Astrocyte (in vitro differentiated cells and primary cell): ENCODE measurements around the gene MYBBP1A. TPM values are rescaled to one million over a fixed set of nuclear protein-coding genes. Genes with fewer than 3 reads are reported as not detected.

Source experiments
- DNase-seq: peaks from one replicate; pipeline ENCODE4 v3.0.0-alpha.2; 2010; ENCODE audit warnings: low read depth
- FAIRE-seq: peaks from 2 replicates; lab custom pipeline; 2011; peaks lifted over from hg19 to GRCh38; lab: Jason Lieb, UNC
- H2AFZ ChIP-seq: 2 replicates; pipeline ENCODE4 v1.6.0; 2012; ENCODE audit warnings: low read depth, low read length, inconsistent platforms
- H3K27ac ChIP-seq: 2 replicates; pipeline ENCODE4 v1.5.1; 2011; ENCODE audit warnings: low read depth, low read length, inconsistent platforms
- H3K27me3 ChIP-seq: 2 replicates; pipeline ENCODE4 v1.6.0; 2011; ENCODE audit warnings: low read length, inconsistent platforms; ENCODE audit not compliant: insufficient read depth
- H3K36me3 ChIP-seq: 2 replicates; pipeline ENCODE4 v1.5.1; 2011; ENCODE audit warnings: low read length, inconsistent platforms; ENCODE audit not compliant: insufficient read depth
- H3K4me1 ChIP-seq: 2 replicates; pipeline ENCODE4 v1.5.1; 2011; ENCODE audit warnings: low read length, inconsistent platforms; ENCODE audit not compliant: insufficient read depth
- H3K4me2 ChIP-seq: 2 replicates; pipeline ENCODE4 v1.6.0; 2012; ENCODE audit warnings: low read length, inconsistent platforms
- H3K4me3 ChIP-seq: 2 replicates; pipeline ENCODE4 v1.5.1; 2011; ENCODE audit warnings: low read depth, mild to moderate bottlenecking, low read length, inconsistent platforms; ENCODE audit not compliant: insufficient read depth
- H3K79me2 ChIP-seq: 2 replicates; pipeline ENCODE4 v1.6.0; 2012; ENCODE audit warnings: mild to moderate bottlenecking, low read length, inconsistent platforms; ENCODE audit not compliant: insufficient read depth
- H3K9ac ChIP-seq: 2 replicates; pipeline ENCODE4 v1.6.0; 2012; ENCODE audit warnings: mild to moderate bottlenecking, low read length, inconsistent platforms
- H3K9me3 ChIP-seq: 2 replicates; pipeline ENCODE4 v1.5.1; 2012; ENCODE audit warnings: low read depth, mild to moderate bottlenecking, low read length, inconsistent platforms; ENCODE audit not compliant: insufficient read depth
- H4K20me1 ChIP-seq: 2 replicates; pipeline ENCODE4 v1.6.0; 2012; ENCODE audit warnings: low read length, inconsistent platforms; ENCODE audit not compliant: insufficient read depth
- H3K27ac Mint-ChIP-seq: one replicate; pipeline ENCODE4 v1.8.0; 2021; ENCODE audit warnings: mild to moderate bottlenecking, mixed read lengths; ENCODE audit not compliant: unreplicated experiment
- H3K27me3 Mint-ChIP-seq: one replicate; pipeline ENCODE4 v1.8.0; 2021; ENCODE audit warnings: low read depth, mixed read lengths; ENCODE audit not compliant: unreplicated experiment
- H3K36me3 Mint-ChIP-seq: one replicate; pipeline ENCODE4 v1.8.0; 2021; ENCODE audit warnings: low read depth, mixed read lengths; ENCODE audit not compliant: unreplicated experiment
- H3K4me1 Mint-ChIP-seq: one replicate; pipeline ENCODE4 v1.8.0; 2021; ENCODE audit warnings: low read depth, mixed read lengths; ENCODE audit not compliant: unreplicated experiment
- H3K4me3 Mint-ChIP-seq: one replicate; pipeline ENCODE4 v1.8.0; 2021; ENCODE audit warnings: mild to moderate bottlenecking, moderate library complexity, mixed read lengths; ENCODE audit not compliant: unreplicated experiment
- H3K9me3 Mint-ChIP-seq: one replicate; pipeline ENCODE4 v1.8.0; 2021; ENCODE audit warnings: mild to moderate bottlenecking, mixed read lengths; ENCODE audit not compliant: unreplicated experiment
- CTCF ChIP-seq: IDR thresholded peaks from 2 replicates; pipeline ENCODE4 v1.5.1; 2011; ENCODE audit warnings: low read depth, mild to moderate bottlenecking, inconsistent platforms, low read length, moderate library complexity; ENCODE audit not compliant: insufficient read depth
- EZH2 ChIP-seq: IDR thresholded peaks from 2 replicates; pipeline ENCODE4 v1.6.1; 2012; ENCODE audit warnings: mild to moderate bottlenecking, low read length, inconsistent platforms; ENCODE audit not compliant: insufficient read depth
- total RNA-seq: library from RNA; stranded (reverse); gene quantifications from 2 replicates; pipeline ENCODE4 v1.2.1, GENCODE V29; 2021

Gene MYBBP1A
- total RNA-seq, 1 donor from 2014 or later = 71.1 TPM

- Histone ChIP-seq H3K9ac (no peak overlapping the region), H2AFZ (no peak overlapping the region), H3K4me1 (peaks cover 17% of the 10 kb centered on the region), H3K36me3 (peaks cover 24% of the 10 kb centered on the region), H3K4me2 (no peak overlapping the region), H3K27me3 (no peaks in the 10 kb centered on the region), H3K9me3 (no peaks in the 10 kb centered on the region), H3K27ac (no peak overlapping the region), H3K79me2 (peaks cover 39% of the 10 kb centered on the region), H4K20me1 (peaks cover 58% of the 10 kb centered on the region), H3K4me3 (no peak overlapping the region)
- Mint-ChIP-seq H3K36me3 (peaks cover 14% of the 10 kb centered on the region), H3K9me3 (no peaks in the 10 kb centered on the region), H3K27me3 (no peaks in the 10 kb centered on the region), H3K4me1 (peaks cover 8% of the 10 kb centered on the region), H3K4me3 (no peak overlapping the region), H3K27ac (no peak overlapping the region)
- FAIRE-seq (no peak), DNase-seq (no peak)
- no peak for TF ChIP-seq EZH2
- no peak for TF ChIP-seq CTCF
These were observed 4.6 kb downstream of the MYBBP1A start for GRCh38 chr17:4550534-4551039.

- Histone ChIP-seq H3K36me3 (peaks cover 24% of the 10 kb centered on the region), H3K4me2 (no peak overlapping the region), H3K9ac (no peak overlapping the region), H4K20me1 (peaks cover 58% of the 10 kb centered on the region), H3K4me3 (no peak overlapping the region), H3K27me3 (no peaks in the 10 kb centered on the region), H3K27ac (no peak overlapping the region), H2AFZ (no peak overlapping the region), H3K79me2 (peaks cover 33% of the 10 kb centered on the region), H3K9me3 (no peaks in the 10 kb centered on the region), H3K4me1 (peaks cover 15% of the 10 kb centered on the region)
- Mint-ChIP-seq H3K4me1 (peaks cover 7% of the 10 kb centered on the region), H3K9me3 (no peaks in the 10 kb centered on the region), H3K36me3 (peaks cover 14% of the 10 kb centered on the region), H3K4me3 (no peak overlapping the region), H3K27me3 (no peaks in the 10 kb centered on the region), H3K27ac (no peak overlapping the region)
- no peak for TF ChIP-seq CTCF
- no peak for TF ChIP-seq EZH2
- no peak for DNase-seq
- no peak for FAIRE-seq
These were observed 5.2 kb downstream of the MYBBP1A start for GRCh38 chr17:4549781-4550533.
